GM21367 (cell line): ENCODE data around the gene BACH2.

Experiments used
- ATAC-seq: cut with Tn5 transposase; IDR thresholded peaks from one replicate; pipeline ENCODE4 v1.9.1; 2021; ENCODE audit not compliant: unreplicated experiment

The BACH2 gene

GRCh38 chr6:90003941-90004340 lies 292.7 kb downstream of the BACH2 start:
- no peak for ATAC-seq

- ATAC-seq: no peak
Observed at GRCh38 chr6:90003069-90003795, 293.4 kb downstream of the BACH2 start.

- no peak for ATAC-seq
Observed at GRCh38 chr6:90000864-90001731, 295.5 kb downstream of the BACH2 start.

- no peak for ATAC-seq
Observed at GRCh38 chr6:89999945-90000825, 296.5 kb downstream of the BACH2 start.

- no peak for ATAC-seq
Observed at GRCh38 chr6:89999154-89999553, 297.5 kb downstream of the BACH2 start.

- no peak for ATAC-seq
Observed at GRCh38 chr6:89997456-89998445, 298.9 kb downstream of the BACH2 start.

GRCh38 chr6:89993411-89993810 lies 303.2 kb downstream of the BACH2 start:
- ATAC-seq: no peak

- ATAC-seq: no peak
Observed at GRCh38 chr6:89992818-89993217, 303.8 kb downstream of the BACH2 start.

GRCh38 chr6:89989742-89990141 lies 306.9 kb downstream of the BACH2 start:
- ATAC-seq: no peak

- ATAC-seq: no peak
Observed at GRCh38 chr6:89987830-89988229, 308.8 kb downstream of the BACH2 start.

GRCh38 chr6:89987140-89987539 lies 309.5 kb downstream of the BACH2 start:
- no peak for ATAC-seq

- ATAC-seq: no peak
Observed at GRCh38 chr6:89986650-89987074, 310.0 kb downstream of the BACH2 start.

GRCh38 chr6:89985751-89986493 lies 310.7 kb downstream of the BACH2 start:
- ATAC-seq: no peak

- ATAC-seq: no peak
Observed at GRCh38 chr6:89984926-89985750, 311.5 kb downstream of the BACH2 start.

- no peak for ATAC-seq
Observed at GRCh38 chr6:89980353-89980752, 316.3 kb downstream of the BACH2 start.

- no peak for ATAC-seq
Observed at GRCh38 chr6:89979481-89980119, 317.0 kb downstream of the BACH2 start.

GRCh38 chr6:89978749-89979145 lies 317.9 kb downstream of the BACH2 start:
- no peak for ATAC-seq
